Sigmoid colon (tissue), 4 donors: ENCODE measurements around the gene ZMYND15.

Experiments used
- POLR2A ChIP-seq, 2 donors: fragments of 450-650 bp; IDR thresholded peaks; one replicate each; pipeline ENCODE4 v1.6.1; 2016; ENCODE audit warnings: antibody characterized with exemption in 2 of 2, mild to moderate bottlenecking in 2 of 2, moderate library complexity in 2 of 2
- POLR2AphosphoS5 ChIP-seq, 4 donors: sonication (generic); formaldehyde crosslinking; IDR thresholded peaks; one replicate each; pipeline ENCODE4 v1.6.1; 2017; ENCODE audit warnings: antibody characterized with exemption in 4 of 4
- TF ChIP-seq, protein P1 (sequence below), 4 experiments: fragments of 450-650 bp in 3 of 4; fragments of 200-600 bp in 1 of 4; IDR thresholded peaks; one replicate each; pipeline ENCODE4 v1.5.1; 2016 to 2019; ENCODE audit warnings: antibody characterized with exemption in 4 of 4, mild to moderate bottlenecking in 3 of 4, moderate library complexity in 2 of 4

DNA sequence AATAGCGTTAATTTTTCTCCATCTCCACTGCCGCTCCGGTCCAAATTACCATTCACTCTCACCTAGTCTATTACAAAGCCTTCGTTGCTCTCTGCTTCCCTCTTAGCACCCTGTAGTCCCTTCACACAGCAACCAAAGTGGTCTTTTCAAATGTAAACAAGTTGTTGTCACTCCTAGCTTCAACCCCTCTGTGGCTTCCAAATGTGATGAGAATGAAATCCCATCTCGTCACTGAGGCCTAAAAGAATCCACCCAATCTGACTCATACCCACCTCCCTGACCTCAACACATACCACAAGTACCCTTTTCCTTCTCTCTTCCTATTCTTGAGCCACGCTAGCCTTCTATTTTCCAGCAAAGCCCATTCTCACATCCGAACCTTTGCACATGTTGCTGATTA, 33.5 kb upstream of the ZMYND15 start:
- TF ChIP-seq, protein P1, sequence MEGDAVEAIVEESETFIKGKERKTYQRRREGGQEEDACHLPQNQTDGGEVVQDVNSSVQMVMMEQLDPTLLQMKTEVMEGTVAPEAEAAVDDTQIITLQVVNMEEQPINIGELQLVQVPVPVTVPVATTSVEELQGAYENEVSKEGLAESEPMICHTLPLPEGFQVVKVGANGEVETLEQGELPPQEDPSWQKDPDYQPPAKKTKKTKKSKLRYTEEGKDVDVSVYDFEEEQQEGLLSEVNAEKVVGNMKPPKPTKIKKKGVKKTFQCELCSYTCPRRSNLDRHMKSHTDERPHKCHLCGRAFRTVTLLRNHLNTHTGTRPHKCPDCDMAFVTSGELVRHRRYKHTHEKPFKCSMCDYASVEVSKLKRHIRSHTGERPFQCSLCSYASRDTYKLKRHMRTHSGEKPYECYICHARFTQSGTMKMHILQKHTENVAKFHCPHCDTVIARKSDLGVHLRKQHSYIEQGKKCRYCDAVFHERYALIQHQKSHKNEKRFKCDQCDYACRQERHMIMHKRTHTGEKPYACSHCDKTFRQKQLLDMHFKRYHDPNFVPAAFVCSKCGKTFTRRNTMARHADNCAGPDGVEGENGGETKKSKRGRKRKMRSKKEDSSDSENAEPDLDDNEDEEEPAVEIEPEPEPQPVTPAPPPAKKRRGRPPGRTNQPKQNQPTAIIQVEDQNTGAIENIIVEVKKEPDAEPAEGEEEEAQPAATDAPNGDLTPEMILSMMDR (IDR thresholded peaks at IDR 0.05), result no peak
- TF ChIP-seq POLR2A (IDR thresholded peaks at IDR 0.05) (no peak), POLR2AphosphoS5 (IDR thresholded peaks at IDR 0.05) (no peak)
